GM19043 (cell line): ENCODE results near the gene ZNF322.

ENCODE experiments used
- ATAC-seq: cut with Tn5 transposase; IDR thresholded peaks from one replicate; pipeline ENCODE4 v1.9.1; 2021; ENCODE audit warnings: low read depth; ENCODE audit not compliant: unreplicated experiment

Gene ZNF322

GRCh38 chr6:26593278-26594130, 66.0 kb downstream of the ZNF322 start:
- no peak for ATAC-seq

GRCh38 chr6:26592649-26593048, 66.9 kb downstream of the ZNF322 start:
- ATAC-seq = no peak

- ATAC-seq = no peak
Observed at GRCh38 chr6:26588965-26589364, 70.6 kb downstream of the ZNF322 start.
